Measurements from ENCODE around the gene PDCD1LG2.

PDCD1LG2 gene

GRCh38 chr9:5592904-5593303 lies 82.6 kb downstream of the PDCD1LG2 start:
- FAIRE-seq, result no peak
- no peak for DNase-seq (ENCODE audit: extremely low spot score, insufficient read length, low read depth)

- DNase-seq (ENCODE audit: extremely low spot score, insufficient read length, low read depth) (peak; percentile 46), FAIRE-seq (peak; percentile 97)
Measured at GRCh38 chr9:5593904-5594303, 83.6 kb downstream of the PDCD1LG2 start.

GRCh38 chr9:5596173-5596572 lies 85.8 kb downstream of the PDCD1LG2 start:
- DNase-seq (ENCODE audit: extremely low spot score, insufficient read length, low read depth) (no peak), FAIRE-seq (no peak)

- peak; percentile 82 for FAIRE-seq
- no peak for DNase-seq (ENCODE audit: extremely low spot score, insufficient read length, low read depth)
Measured at GRCh38 chr9:5608298-5609225, 98.2 kb downstream of the PDCD1LG2 start.

- DNase-seq (ENCODE audit: extremely low spot score, insufficient read length, low read depth) (no peak), FAIRE-seq (no peak)
Measured at GRCh38 chr9:5609226-5609596, 98.9 kb downstream of the PDCD1LG2 start.

GRCh38 chr9:5610491-5610890 lies 100.2 kb downstream of the PDCD1LG2 start:
- FAIRE-seq, result peak; percentile 36
- DNase-seq (ENCODE audit: extremely low spot score, insufficient read length, low read depth), result no peak

GRCh38 chr9:5611321-5612184 lies 101.2 kb downstream of the PDCD1LG2 start:
- FAIRE-seq (no peak), DNase-seq (ENCODE audit: extremely low spot score, insufficient read length, low read depth) (no peak)

- no peak for FAIRE-seq
- DNase-seq (ENCODE audit: extremely low spot score, insufficient read length, low read depth), result no peak
Measured at GRCh38 chr9:5612185-5612530, 101.8 kb downstream of the PDCD1LG2 start.

GRCh38 chr9:5614192-5614591 lies 103.9 kb downstream of the PDCD1LG2 start:
- FAIRE-seq, result peak; percentile 18

GRCh38 chr9:5614985-5615384 lies 104.7 kb downstream of the PDCD1LG2 start:
- no peak for DNase-seq (ENCODE audit: extremely low spot score, insufficient read length, low read depth)
- no peak for FAIRE-seq

More at GRCh38 chr9:5614192-5614591, 103.9 kb downstream of the PDCD1LG2 start:
- DNase-seq (ENCODE audit: extremely low spot score, insufficient read length, low read depth), result no peak

- peak; percentile 99 for FAIRE-seq
- DNase-seq (ENCODE audit: extremely low spot score, insufficient read length, low read depth), result no peak
Measured at GRCh38 chr9:5617749-5618148, 107.4 kb downstream of the PDCD1LG2 start.

- DNase-seq (ENCODE audit: extremely low spot score, insufficient read length, low read depth), result no peak
- no peak for FAIRE-seq
Measured at GRCh38 chr9:5620494-5620893, 110.2 kb downstream of the PDCD1LG2 start.

All from GM18507 (cell line).